GM21390 (cell line): ENCODE measurements around the gene TUBA4B.
A peak's percentile ranks its signal among the peaks of the same experiment; 100 is the strongest.
"Not testable (repeated sequence)": the region's sequence is repeated elsewhere in the genome, so short reads cannot be mapped to it uniquely, and the experiment has no call there.

ENCODE experiments used
- ATAC-seq: cut with Tn5 transposase; IDR thresholded peaks from one replicate; pipeline ENCODE4 v1.9.1; 2021; ENCODE audit not compliant: unreplicated experiment

Gene TUBA4B

DNA sequence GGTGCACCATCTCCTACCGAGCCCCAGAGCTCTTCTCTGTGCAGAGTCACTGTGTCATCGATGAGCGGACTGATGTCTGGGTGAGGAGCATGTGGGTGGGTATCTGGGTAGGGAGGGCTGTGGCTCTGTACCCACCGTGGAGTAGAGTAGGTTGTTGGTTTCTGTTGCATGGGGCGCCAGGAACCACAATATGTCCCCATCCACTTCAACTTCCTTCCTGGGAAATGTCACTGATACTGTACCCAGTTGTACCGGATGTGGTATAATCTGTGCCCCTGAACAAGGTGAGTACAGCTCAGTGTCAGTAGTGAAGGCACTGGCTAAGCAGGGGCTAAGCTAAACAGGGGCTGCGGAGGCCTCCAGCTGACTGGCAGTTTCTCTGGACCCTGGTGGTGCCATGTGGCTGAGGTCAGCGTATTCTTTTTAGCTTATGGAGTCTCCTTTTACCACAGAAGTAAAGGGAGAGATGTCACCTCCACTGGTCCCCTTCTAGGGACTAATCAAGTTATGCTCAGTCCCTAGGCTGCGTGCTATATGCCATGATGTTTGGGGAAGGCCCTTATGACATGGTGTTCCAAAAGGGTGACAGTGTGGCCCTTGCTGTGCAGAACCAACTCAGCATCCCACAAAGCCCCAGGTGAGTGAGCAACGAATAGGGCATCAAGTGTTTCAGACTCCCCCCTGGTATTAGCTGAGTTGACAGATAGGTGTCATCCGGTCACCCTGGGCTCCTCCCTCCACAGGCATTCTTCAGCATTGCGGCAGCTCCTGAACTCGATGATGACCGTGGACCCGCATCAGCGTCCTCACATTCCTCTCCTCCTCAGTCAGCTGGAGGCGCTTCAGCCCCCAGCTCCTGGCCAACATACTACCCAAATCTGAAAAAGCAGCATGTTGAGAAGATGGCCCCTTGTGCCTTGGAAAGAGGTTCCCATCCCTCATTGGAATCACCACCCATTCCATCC is 5.1 kb upstream of the TUBA4B start:
- no peak for ATAC-seq

DNA sequence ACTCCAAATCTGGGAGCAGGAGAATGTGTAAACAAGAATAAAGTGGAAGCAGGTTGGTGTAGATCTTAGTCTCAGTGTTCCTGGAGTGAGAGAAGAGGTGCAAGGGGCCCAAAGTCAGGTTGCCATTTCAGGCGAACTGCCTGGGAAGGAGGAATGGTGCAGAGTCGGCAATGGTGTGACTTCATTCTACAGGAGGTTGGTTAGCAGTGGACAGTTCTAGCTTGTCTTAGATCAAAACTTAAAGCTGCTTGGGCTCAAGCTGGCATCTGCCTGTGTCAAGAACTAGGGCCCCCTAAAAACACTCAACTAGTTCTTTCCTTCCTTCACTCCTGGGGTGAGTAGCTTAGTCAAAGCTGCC is 4.2 kb upstream of the TUBA4B start:
- no peak for ATAC-seq

DNA sequence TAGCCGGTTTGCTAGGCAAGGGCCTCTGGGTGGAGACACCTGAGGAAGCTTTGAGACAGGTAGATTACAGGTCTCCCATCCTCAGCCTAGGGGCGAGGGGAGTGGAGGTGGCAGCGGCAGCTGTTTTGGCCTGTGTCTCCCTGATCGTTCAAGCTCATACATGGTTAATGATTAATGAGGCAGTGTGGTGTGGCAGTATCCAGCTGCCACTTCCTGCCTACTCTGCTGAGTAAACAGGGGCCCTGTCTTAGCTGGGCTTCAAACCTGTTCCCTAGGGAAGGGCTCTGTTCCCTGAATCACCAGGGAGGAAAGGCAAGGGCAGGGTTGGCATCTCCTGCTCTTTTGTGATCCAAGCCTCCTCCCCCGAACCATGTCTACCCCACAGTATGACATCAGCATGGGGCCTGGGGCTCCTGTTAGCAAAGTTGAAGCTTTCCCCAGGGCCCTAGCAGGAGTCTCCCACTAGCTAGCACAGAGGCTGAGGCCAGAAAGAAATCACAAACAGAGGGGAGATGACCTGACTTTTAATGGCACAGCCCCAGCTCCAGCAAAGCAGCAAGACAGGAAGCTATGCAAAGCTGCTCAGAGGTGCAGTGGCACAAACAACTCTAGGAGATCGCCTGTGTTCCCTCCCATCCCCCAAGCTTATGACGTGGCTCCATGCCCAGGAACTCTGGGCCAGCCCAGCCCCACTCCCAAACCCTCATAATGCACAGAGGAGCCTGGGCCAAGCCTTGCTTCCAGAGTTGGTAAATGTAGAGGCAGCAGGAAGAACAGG is 3.7 kb upstream of the TUBA4B start:
- peak; percentile 41 for ATAC-seq

DNA sequence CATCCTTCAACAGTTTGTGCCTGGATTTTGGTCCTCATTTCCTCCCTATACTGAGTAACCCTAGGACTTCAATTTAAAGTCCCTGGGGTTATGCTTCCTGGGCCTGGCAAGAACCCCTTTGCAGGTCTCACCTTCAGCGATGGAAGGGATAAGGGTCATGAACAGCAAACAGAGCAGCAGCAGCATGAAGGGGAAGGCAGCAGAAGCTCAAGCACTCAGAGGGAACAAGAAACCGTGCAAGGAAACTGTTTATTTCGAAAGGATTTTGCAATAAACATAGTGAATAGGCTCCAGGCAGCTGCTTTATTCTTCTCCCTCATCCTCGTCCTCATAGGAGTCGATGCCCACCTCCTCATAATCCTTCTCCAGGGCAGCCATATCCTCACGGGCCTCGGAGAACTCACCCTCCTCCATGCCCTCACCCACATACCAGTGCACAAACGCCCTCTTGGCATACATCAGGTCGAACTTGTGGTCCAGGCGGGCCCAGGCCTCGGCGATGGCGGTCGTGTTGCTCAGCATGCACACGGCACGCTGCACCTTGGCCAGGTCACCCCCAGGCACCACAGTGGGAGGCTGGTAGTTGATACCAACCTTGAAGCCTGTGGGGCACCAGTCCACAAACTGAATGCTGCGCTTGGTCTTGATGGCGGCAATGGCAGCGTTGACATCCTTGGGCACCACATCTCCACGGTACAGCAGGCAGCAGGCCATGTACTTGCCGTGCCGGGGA is 2.8 kb upstream of the TUBA4B start:
- no peak for ATAC-seq

DNA sequence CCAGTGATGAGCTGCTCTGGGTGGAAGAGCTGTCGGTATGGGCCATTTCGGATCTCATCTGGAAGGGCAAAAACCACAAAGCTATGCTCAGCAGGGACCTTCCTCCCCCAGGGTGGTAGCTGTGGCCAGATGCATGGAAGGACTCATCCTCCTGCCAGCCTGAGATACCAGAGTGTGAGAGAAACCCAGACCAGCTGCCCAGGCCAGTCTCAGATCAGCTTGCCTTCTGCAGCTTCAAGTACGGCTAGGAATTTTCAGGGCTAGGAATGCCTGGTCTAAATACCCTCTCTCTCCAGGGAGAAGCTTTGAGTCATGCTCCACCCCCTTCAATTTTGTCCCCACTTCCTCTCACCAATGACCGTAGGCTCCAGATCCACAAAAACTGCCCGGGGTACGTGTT is 1.4 kb upstream of the TUBA4B start:
- ATAC-seq: no peak

DNA sequence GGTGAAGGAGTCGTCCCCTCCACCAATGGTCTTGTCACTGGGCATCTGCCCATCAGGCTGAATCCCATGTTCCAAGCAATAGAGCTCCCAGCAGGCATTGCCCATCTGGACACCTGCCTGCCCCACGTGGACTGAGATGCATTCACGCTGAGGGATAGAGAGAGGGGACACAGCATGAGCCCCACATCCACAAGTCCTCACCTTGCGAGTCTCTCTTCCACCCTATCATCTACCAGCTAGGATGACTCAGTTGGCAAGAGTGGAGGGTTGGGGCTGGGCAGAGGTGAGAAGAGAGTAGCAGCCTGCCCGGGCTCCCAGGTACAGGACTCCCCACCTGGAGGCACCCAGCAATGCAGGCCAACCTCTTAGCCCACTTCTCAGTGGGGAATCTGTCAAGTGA is 959 bp upstream of the TUBA4B start:
- no peak for ATAC-seq

DNA sequence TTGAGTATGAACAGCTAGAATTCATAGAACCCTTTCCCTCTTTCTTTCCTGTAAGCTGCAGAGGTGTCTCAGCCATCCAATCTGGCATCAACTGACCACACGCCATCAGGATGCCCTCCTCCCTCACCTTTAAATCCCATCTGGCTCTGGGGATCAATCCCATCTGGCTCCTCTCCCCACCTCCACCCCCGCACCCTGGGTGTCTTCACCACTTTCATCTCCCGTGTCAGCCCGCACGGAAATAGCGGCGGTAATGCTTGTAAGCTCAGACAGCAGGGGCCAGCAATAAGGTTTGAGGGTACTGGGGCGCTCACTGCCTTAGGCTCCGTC is 508 bp upstream of the TUBA4B start:
- ATAC-seq: no peak

DNA sequence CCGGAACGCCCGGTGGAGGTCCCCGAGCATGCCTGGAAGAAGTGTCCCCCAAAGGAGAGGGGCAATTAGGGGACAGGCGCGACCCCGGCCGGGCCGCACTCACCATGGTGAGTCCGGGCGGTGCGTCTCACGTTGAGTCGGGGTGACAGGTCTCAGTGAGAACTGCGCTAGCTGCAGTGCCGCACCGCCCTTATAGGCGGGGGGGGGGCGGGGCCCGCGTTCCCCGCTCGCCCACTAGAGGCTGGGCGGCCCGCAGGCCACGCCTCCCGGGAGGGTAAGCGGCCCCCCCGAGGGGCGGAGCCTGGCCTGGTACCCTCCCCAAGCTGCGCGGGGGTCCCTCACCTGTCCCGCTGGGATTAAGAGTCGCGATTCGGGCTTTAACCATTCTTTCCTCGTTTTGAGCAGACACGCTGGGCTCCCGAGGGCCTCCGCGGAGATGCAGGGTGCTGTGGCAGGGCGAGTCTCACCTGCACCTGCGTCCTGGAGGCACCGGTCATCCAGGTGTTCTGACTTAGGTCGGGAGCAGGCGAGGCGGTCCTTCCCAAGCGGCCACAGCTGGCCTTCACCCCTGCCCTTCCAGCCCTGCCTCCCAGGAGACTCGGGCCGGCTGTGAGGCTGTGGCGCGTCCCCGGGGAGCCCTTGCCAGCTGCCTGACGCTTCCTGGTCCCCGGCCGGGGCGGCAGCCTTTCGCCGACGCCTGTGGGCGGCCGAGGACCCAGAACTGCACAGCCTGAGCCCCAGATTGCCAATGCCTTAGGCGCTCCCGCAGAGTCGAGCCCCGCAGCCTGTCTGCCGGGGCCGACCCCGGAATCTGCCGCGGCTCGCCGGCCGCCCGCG is 928 bp downstream of the TUBA4B start, which contains the start of gene TUBA4A:
Gene TUBA4A (minus strand): TSS at position 166 of the 837 bp plus-strand sequence. CDS start 60 bp downstream, at position 106.
- peak; percentile 49 for ATAC-seq

DNA sequence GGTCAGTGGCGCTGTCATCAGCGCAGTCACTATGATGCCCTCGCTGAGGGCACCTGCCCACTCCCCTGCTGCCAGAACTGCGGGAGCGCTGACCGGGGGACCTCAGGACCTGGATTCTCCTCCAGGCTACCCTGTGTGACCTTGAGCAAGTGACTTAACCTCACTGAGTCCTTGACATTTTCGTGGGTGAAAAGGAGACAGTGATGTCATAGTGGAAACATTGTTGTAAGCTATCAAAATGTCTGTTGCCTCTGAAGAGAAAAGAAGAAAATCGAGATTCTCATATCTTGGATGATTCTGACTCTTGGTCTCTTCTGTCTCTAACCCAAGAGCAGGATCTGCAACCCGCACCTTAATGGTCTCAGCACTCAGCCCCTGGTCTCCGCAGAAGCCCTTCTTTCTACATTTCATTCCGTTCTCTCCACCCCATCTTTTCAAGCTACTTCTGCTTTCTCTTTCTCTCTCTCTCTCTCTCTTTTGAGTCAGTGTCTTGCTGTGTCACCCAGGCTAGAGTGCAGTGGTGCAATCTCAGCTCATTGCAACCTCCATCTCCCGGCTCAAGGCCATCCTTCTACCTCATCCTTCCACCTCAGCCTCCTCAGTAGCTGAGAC is 1.7 kb downstream of the TUBA4B start:
- peak; percentile 26 for ATAC-seq

DNA sequence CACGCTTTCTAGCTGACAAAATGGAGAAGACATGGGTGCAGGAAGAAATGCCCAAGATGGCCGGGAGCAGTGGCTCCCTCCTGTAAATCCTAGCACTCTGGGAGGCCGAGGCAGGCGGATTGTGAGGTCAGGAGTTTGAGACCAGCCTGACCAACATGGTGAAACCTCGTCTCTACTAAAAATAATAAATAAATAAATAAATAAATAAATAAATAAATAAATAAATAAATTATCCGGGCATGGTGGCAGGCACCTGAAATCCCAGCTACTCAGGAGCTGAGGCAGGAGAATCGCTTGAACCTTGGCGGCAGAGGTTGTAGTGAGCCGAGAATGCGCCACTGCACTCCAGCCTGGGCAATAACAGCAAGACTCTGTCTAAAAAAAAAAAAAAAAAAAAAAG is 5.9 kb downstream of the TUBA4B start:
- not testable (repeated sequence) for ATAC-seq

DNA sequence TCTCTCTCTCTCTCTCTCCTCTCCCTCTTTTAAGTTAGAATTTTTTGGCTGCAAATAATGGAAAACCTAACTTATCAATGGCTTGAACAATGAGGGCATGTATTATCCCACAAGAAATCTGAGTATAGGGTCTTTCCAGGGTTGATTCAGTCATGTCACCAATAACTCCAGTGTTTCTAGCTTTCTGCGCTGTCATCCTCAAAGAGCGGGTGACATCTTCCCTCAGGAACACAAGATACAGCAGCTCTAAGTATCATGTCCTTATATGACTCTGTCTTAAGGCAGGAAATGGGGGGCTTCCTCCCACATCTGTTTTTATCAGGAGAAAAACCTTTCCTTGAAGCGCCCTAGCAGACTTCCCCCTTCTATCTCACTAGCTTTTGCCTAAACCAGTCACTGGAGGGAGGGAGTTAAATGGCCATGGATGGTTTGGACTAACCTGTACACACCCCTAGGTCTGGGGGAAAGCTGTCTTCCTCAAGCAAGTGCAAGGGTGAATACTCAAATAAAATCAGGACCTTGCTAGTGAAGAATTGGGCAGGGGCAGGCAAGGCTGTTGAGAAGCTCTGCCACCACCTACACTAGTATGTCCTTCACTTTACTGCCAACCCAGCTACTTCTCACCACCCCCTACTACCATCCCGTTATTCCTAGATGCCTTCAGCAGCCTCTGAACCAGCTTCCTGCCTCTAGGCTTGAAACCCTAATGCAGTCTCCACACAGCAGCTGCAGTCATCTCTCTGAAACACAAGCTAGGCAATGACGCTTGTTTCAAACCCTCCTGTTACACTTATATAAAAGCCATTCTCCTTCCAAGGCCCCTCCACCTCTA is 8.2 kb downstream of the TUBA4B start:
- no peak for ATAC-seq

DNA sequence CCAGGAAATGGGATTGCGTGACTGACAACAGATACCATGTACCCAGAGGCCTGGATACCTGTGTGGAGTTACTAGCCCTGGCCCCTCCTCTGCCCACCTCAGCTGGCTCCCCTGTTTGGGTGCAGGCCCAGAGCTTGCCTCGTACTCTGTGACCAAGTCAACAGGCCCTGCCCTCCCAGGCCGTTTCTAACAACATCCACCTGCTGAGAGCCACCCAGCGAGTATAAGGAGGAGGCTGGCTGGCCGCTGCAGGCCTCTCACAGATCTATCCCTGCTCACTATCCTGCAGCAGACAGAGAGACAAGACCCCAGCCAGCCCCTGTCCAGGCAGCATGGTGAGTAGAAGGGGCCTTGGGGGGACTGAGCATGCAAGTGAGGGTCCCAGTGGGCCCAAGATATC is 13.2 kb downstream of the TUBA4B start:
- ATAC-seq: no peak

DNA sequence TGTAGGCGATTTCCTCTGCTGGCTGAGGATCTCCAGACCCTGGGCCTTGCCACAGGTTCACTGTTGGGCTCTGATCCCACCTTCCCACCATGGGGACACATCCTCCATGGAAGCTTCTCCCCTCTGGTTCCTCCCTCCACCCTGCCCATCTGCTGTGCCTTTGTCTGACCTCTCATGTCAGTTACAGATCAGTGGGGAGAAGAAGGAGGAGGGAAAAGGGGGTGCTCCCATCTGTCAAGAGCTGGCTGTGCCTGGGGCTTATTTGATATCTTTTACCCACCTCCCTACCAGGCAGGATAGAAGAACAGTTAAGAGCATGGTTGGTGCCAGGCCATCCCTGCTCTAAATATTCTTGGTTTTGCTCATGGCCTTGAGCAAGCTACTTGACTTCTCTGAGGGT is 13.8 kb downstream of the TUBA4B start:
- no peak for ATAC-seq

DNA sequence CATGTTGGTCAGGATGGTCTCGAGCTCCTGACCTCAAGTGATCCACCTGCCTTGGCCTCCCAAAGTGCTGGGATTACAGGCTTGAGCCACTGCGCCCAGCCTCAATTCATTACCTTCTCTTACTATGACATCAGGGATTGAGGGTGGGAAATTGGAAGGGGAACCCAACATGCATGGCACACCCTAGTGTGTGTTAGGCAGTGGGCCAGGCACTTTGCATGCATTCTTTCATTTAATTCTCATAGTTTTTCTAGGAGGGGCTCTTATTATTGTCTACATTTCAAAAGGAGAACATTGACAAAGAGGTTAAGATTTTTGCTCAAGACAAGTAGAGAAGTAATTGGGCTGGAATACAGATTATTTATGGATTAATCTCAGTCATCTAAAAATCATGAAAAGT is 15.3 kb downstream of the TUBA4B start:
- no peak for ATAC-seq

DNA sequence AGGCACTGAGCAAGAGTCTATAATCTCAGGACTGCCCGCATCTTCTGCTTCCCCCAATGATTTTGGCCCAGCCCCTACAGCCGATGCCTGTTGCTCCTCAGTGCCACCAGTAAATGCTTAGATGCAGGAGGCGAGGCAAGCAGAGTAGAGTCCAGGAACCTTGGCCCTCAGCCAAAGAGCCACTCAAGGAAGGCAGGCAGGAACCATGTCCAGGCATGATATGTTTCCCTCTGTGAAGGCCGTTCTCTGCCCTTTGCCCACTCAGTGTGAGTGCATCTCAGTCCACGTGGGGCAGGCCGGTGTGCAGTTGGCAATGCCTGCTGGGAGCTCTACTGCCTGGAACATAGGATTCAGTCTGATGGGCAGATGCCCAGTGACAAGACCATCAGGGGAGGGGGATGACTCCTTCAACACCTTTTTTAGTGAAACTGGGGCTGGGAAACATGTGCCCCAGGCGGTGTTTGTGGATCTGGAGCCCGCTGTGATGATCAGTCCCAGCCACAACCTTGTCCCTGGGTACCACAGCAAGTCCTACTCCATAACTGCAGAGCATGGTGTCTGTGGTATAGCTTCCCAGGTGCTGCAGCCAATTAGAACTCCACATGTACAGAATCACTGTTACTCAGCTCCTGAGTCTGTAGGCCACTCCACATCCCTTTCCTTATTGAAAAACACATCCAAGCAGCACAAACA is 16.5 kb downstream of the TUBA4B start:
- no peak for ATAC-seq

DNA sequence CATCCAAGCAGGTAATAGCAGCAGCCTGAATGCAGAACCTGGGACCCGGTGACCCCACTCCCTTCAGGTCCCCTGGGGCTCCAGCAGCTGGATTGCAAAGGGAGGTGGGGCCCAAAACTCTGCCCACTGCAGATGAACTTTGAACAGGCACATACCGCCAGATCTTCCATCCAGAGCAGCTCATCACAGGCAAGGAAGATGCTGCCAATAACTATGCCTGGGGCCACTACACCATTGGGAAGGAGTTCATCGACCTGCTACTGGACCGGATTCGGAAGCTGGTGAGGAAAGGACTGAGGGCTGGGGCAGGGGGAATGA is 17.0 kb downstream of the TUBA4B start:
- ATAC-seq: no peak

DNA sequence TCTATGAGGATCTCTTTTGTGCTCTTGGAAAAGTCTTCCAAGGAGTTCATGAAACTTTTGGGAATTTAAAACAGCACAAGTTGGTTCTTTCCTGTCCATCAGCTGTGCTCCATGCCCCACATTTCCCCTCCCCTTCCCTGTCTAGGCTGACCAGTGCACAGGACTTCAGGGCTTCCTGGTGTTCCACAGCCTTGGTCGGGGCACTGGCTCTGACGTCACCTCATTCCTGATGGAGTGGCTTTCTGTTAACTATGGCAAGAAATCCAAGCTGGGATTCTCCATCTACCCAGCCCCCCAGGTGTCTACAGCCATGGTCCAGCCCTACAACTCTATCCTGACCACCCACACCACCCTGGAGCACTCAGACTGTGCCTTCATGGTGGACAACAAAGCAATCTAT is 18.0 kb downstream of the TUBA4B start:
- no peak for ATAC-seq

DNA sequence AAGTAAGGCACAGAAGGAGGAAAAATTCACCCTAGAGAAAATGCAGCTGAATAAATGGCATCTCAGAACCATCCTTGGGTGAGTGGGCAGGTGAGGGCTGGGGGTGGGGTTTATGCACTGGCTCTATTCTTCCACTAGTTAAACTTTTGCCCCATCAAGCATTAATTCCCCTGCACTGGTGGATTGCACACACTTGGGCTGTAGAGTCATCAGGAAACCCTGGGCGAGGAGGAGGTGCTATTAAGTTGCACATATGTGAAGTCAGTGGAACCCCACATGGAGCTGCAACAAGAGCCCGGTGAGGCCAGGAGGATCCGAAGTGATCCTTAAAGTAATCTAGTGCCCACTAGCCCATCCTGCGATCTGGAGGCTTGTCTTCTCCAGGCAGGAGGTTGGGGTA is 19.3 kb downstream of the TUBA4B start:
- ATAC-seq: no peak

DNA sequence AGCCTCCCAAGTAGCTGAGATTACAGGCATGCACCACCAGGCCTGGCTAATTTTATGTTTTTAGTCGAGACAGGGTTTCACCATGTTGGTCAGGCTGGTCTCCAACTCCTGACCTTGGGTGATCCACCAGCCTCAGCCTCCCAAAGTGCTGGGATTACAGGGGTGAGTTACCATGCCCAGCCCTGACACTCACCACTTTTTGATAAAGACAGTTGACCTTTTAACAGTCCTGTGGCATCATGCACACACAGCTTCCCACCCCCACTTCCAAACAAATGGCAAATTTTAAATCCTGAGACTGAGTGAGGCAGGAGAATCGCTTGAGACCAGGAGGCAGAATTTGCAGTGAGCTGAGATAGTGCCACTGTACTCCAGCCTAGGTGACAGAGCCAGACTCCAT is 20.0 kb downstream of the TUBA4B start:
- no peak for ATAC-seq
